H1 (cell line): Measurements from ENCODE around the gene SLC32A1.

Source experiments
- CTCF ChIP-seq, 3 experiments: IDR thresholded peaks; 1 replicate in 2 of 3; 2 replicates in 1 of 3; pipeline versions ENCODE4 v1.5.1 to v1.6.1; 2011; ENCODE audit warnings: low read length in 3 of 3, mild to moderate bottlenecking in 3 of 3, inconsistent platforms in 2 of 3, low read depth in 1 of 3, moderate library complexity in 1 of 3; ENCODE audit not compliant: insufficient read depth in 1 of 3; ENCODE audit errors: control extremely low read depth in 1 of 3
- EP300 ChIP-seq, 2 experiments: IDR thresholded peaks; 1 replicate in 1 of 2; 2 replicates in 1 of 2; pipeline ENCODE4 v1.6.1; 2011 to 2012; ENCODE audit warnings: low read depth in 2 of 2, low read length in 2 of 2, mild to moderate bottlenecking in 2 of 2, borderline replicate concordance in 1 of 2, inconsistent platforms in 1 of 2, moderate library complexity in 1 of 2
- MAX ChIP-seq: IDR thresholded peaks from 2 replicates; pipeline ENCODE4 v1.6.1; 2012; ENCODE audit warnings: inconsistent platforms
- SP1 ChIP-seq: IDR thresholded peaks from 2 replicates; pipeline ENCODE4 v1.6.1; 2011; ENCODE audit warnings: low read depth, low read length
- SUZ12 ChIP-seq: fragments of 200-600 bp; sonication (generic); IDR thresholded peaks from 2 replicates; pipeline ENCODE4 v1.6.1; 2012; ENCODE audit warnings: mild to moderate bottlenecking, inconsistent platforms, low read length, moderate library complexity, mixed read lengths

GRCh38 chr20:38676576-38676975, 47.7 kb upstream of the SLC32A1 start:
- TF ChIP-seq EP300 (IDR thresholded peaks at IDR 0.05; ENCODE audit: borderline replicate concordance in 1 of 2, low read depth in 2 of 2, low read length in 2 of 2) (no peak), SP1 (no peak), MAX (no peak), SUZ12 (no peak), CTCF (IDR thresholded peaks at IDR 0.05; ENCODE audit: control extremely low read depth in 1 of 3, insufficient read depth in 1 of 3, low read depth in 1 of 3, low read length in 3 of 3) (no peak)
